GM12878 (cell line): ENCODE results near the gene AAGAB. TPM values are rescaled to one million over a fixed set of nuclear protein-coding genes. Genes with fewer than 3 reads are reported as not detected.

Experiments
- CEBPB ChIP-seq, 2 experiments: fragments of 150-350 bp in 1 of 2; IDR thresholded peaks; 2 replicates each; pipeline ENCODE4 v1.6.1; 2012 to 2014; ENCODE audit warnings: low read depth in 2 of 2, low read length in 2 of 2, borderline replicate concordance in 1 of 2, inconsistent platforms in 1 of 2
- FOS ChIP-seq: IDR thresholded peaks from 3 replicates; pipeline ENCODE4 v1.6.1; 2011; ENCODE audit warnings: borderline replicate concordance; ENCODE audit not compliant: insufficient read length; ENCODE audit errors: extremely low read depth
- GABPA ChIP-seq: IDR thresholded peaks from 2 replicates; pipeline ENCODE4 v1.6.1; 2014; ENCODE audit warnings: antibody characterized with exemption, low read depth, mild to moderate bottlenecking, inconsistent platforms
- HCFC1 ChIP-seq: fragments of 150-350 bp; IDR thresholded peaks from 2 replicates; pipeline ENCODE4 v1.6.1; 2014; ENCODE audit warnings: low read length
- HDAC2 ChIP-seq: fragments of 200-600 bp; sonication (generic); IDR thresholded peaks from 2 replicates; pipeline ENCODE4 v1.6.1; 2017
- IRF4 ChIP-seq: IDR thresholded peaks from 2 replicates; pipeline ENCODE4 v1.6.1; 2011; ENCODE audit warnings: low read depth, low read length
- IRF5 ChIP-seq: fragments of 450-650 bp; IDR thresholded peaks from 2 replicates; pipeline ENCODE4 v1.6.1; 2017; ENCODE audit warnings: borderline replicate concordance
- MEF2A ChIP-seq: IDR thresholded peaks from 2 replicates; pipeline ENCODE4 v1.6.1; 2011; ENCODE audit warnings: low read depth, mild to moderate bottlenecking, low read length, moderate library complexity; ENCODE audit not compliant: insufficient read depth
- MEF2B ChIP-seq: fragments of 450-650 bp; IDR thresholded peaks from 2 replicates; pipeline ENCODE4 v1.6.1; 2018; ENCODE audit warnings: mild to moderate bottlenecking, moderate library complexity; ENCODE audit not compliant: partially characterized antibody, poor library complexity, severe bottlenecking
- MYC ChIP-seq: IDR thresholded peaks from 2 replicates; pipeline ENCODE4 v1.6.1; 2011; ENCODE audit warnings: mild to moderate bottlenecking, low read length, moderate library complexity, inconsistent platforms; ENCODE audit not compliant: insufficient read depth, insufficient replicate concordance, insufficient read length, severe bottlenecking
- PAX5 ChIP-seq: IDR thresholded peaks from 2 replicates; pipeline ENCODE4 v1.6.1; 2011; ENCODE audit warnings: low read depth, low read length, borderline replicate concordance
- PAX8 ChIP-seq: fragments of 450-650 bp; IDR thresholded peaks from 2 replicates; pipeline ENCODE4 v1.6.1; 2017; ENCODE audit warnings: mild to moderate bottlenecking, moderate library complexity
- RELA ChIP-seq: fragments of 450-650 bp; IDR thresholded peaks from 2 replicates; pipeline ENCODE4 v1.8.0; 2014; ENCODE audit warnings: borderline replicate concordance; ENCODE audit not compliant: partially characterized antibody
- REST ChIP-seq: IDR thresholded peaks from 2 replicates; pipeline ENCODE4 v1.6.1; 2012; ENCODE audit warnings: mild to moderate bottlenecking, low read depth, low read length
- SMARCA5 ChIP-seq: fragments of 450-650 bp; IDR thresholded peaks from 2 replicates; pipeline ENCODE4 v1.6.1; 2017; ENCODE audit warnings: mild to moderate bottlenecking
- SP1 ChIP-seq: IDR thresholded peaks from one replicate; pipeline ENCODE4 v1.6.1; 2011; ENCODE audit warnings: low read depth, low read length
- SRF ChIP-seq, 2 experiments: IDR thresholded peaks; 2 replicates each; pipeline ENCODE4 v1.6.1; 2011; ENCODE audit warnings: low read depth in 2 of 2, low read length in 2 of 2, mild to moderate bottlenecking in 1 of 2, moderate library complexity in 1 of 2
- SUZ12 ChIP-seq: fragments of 200-600 bp; sonication (generic); IDR thresholded peaks from one replicate; pipeline ENCODE4 v1.6.1; 2018; ENCODE audit warnings: antibody characterized with exemption, mild to moderate bottlenecking; ENCODE audit not compliant: unreplicated experiment
- ZBED1 ChIP-seq: IDR thresholded peaks from 2 replicates; pipeline ENCODE4 v1.6.1; 2016; ENCODE audit warnings: borderline replicate concordance
- polyA plus RNA-seq, 11 experiments: library from polyadenylated mRNA; depleted of rRNA in 4 of 11; unstranded in 6 of 11; stranded (reverse) in 5 of 11; fragments of >200 nt; fragmentation: Nextera tagmentation in 4 of 11; fragmentation: Illumina TruSeq in 1 of 11; extraction: Ambion mirVana in 4 of 11; extraction: Trizol in 1 of 11; gene quantifications; 1 replicate in 1 of 11; 2 replicates in 10 of 11; pipeline versions ENCODE4 v1.2.1 to v1.2.3, GENCODE V29; 2011 to 2016; ENCODE audit warnings: inconsistent platforms in 2 of 11, missing spikeins in 2 of 11, low read depth in 1 of 11
- total RNA-seq, 4 experiments: library from RNA; depleted of rRNA in 3 of 4; stranded (reverse); fragments of >200 nt in 3 of 4; fragmentation: Illumina TruSeq in 1 of 4; extraction: Trizol in 1 of 4; gene quantifications; 2 replicates each; pipeline versions ENCODE4 v1.2.1 to v1.2.3, GENCODE V29; 2013 to 2021
- TF ChIP-seq, protein P1 (sequence below): fragments of 450-650 bp; IDR thresholded peaks from 2 replicates; pipeline ENCODE4 v1.6.1; 2017; ENCODE audit warnings: antibody characterized with exemption, mild to moderate bottlenecking, moderate library complexity
- TF ChIP-seq, protein P2 (sequence below): IDR thresholded peaks from 2 replicates; pipeline ENCODE4 v1.6.1; 2011; ENCODE audit warnings: borderline replicate concordance, low read depth, mild to moderate bottlenecking, moderate library complexity, low read length; ENCODE audit not compliant: insufficient read depth, poor library complexity, severe bottlenecking

Gene AAGAB
- total and polyA plus RNA-seq, 10 of the 15 experiments (the other 5 are each of a cell fraction or from before 2014, with no cell fraction given) = 11.4 to 62.3 (median 38.0) TPM

GRCh38 chr15:67241132-67241855 is 13.2 kb downstream of the AAGAB start (continued):
- TF ChIP-seq, protein P1, sequence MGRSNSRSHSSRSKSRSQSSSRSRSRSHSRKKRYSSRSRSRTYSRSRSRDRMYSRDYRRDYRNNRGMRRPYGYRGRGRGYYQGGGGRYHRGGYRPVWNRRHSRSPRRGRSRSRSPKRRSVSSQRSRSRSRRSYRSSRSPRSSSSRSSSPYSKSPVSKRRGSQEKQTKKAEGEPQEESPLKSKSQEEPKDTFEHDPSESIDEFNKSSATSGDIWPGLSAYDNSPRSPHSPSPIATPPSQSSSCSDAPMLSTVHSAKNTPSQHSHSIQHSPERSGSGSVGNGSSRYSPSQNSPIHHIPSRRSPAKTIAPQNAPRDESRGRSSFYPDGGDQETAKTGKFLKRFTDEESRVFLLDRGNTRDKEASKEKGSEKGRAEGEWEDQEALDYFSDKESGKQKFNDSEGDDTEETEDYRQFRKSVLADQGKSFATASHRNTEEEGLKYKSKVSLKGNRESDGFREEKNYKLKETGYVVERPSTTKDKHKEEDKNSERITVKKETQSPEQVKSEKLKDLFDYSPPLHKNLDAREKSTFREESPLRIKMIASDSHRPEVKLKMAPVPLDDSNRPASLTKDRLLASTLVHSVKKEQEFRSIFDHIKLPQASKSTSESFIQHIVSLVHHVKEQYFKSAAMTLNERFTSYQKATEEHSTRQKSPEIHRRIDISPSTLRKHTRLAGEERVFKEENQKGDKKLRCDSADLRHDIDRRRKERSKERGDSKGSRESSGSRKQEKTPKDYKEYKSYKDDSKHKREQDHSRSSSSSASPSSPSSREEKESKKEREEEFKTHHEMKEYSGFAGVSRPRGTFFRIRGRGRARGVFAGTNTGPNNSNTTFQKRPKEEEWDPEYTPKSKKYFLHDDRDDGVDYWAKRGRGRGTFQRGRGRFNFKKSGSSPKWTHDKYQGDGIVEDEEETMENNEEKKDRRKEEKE = no peak
- peak; percentile 73 for TF ChIP-seq MEF2A
- TF ChIP-seq, protein P2, sequence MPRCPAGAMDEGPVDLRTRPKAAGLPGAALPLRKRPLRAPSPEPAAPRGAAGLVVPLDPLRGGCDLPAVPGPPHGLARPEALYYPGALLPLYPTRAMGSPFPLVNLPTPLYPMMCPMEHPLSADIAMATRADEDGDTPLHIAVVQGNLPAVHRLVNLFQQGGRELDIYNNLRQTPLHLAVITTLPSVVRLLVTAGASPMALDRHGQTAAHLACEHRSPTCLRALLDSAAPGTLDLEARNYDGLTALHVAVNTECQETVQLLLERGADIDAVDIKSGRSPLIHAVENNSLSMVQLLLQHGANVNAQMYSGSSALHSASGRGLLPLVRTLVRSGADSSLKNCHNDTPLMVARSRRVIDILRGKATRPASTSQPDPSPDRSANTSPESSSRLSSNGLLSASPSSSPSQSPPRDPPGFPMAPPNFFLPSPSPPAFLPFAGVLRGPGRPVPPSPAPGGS = no peak
- TF ChIP-seq SRF (IDR thresholded peaks at IDR 0.05; ENCODE audit: low read depth in 2 of 2, low read length in 2 of 2) = 0 out of 4 replicates have a peak, but pooled peaks of 1 of the 2 experiments have one; percentile 43
- TF ChIP-seq FOS = no peak
- no peak for TF ChIP-seq REST
- no peak for TF ChIP-seq SMARCA5
- peak; percentile 78 for TF ChIP-seq ZBED1
- TF ChIP-seq MYC = no peak
- peak; percentile 93 for TF ChIP-seq IRF4
- no peak for TF ChIP-seq RELA
- TF ChIP-seq SUZ12 = no peak
- TF ChIP-seq HCFC1 = no peak
- TF ChIP-seq CEBPB (IDR thresholded peaks at IDR 0.05; ENCODE audit: borderline replicate concordance in 1 of 2, low read depth in 2 of 2, low read length in 2 of 2) = 0 out of 4 replicates have a peak, but pooled peaks of 1 of the 2 experiments have one; percentile 63
- TF ChIP-seq GABPA = peak; percentile 56; the same call in 1 of the 2 replicates
- no peak for TF ChIP-seq HDAC2
- peak; percentile 44 for TF ChIP-seq SP1
- no peak for TF ChIP-seq IRF5
- TF ChIP-seq PAX5 = peak; percentile 74; the same call in 1 of the 2 replicates
- peak; percentile 33 for TF ChIP-seq MEF2B
- TF ChIP-seq PAX8 = no peak
